ENCODE measurements around the gene ZIC5. TPM values are rescaled to one million over a fixed set of nuclear protein-coding genes. Genes with fewer than 3 reads are reported as not detected.

ZIC5 gene
- total RNA-seq, 1 donor from 2014 or later = not detected

DNA sequence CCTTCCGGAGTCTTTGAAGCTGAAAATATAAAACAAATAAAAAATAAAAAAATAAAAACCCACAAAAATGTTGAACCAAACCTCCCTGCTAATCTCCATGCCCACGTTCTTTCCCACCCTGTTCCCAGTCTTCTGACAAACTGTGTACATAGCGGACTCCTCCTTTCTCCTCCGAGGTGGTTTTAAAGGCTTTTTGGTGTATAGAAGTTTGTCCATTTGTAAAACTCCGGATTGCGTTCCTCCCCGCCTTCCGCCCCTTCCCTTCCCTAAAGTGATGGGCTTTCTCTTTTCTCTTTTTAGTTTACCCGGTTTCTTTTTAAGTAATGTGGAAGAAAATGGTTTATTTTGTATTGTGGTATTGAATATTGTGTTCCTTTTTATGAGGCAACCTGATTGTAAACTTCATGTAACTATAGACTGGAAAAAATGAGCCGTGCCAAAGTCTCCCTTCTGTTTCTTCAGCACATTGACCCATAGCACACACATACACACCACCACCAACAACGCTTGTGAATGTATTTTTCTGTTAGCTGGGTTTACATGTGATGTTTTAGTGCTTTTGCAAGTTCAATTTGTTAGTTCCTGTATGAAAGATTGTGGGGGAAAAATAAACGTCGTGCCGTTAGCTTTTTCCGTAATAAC lies 14.4 kb upstream of the ZIC5 start:
- Histone ChIP-seq H3K27ac (no peak overlapping the region), H3K27me3 (ENCODE audit: low read depth) (peaks cover 98% of the 10 kb centered on the region), H3K9me3 (no peaks in the 10 kb centered on the region), H3K36me3 (no peaks in the 10 kb centered on the region), H3K4me3 (no peak overlapping the region), H3K4me1 (peaks cover 26% of the 10 kb centered on the region)
- no peak for DNase-seq
- TF ChIP-seq, protein P1, sequence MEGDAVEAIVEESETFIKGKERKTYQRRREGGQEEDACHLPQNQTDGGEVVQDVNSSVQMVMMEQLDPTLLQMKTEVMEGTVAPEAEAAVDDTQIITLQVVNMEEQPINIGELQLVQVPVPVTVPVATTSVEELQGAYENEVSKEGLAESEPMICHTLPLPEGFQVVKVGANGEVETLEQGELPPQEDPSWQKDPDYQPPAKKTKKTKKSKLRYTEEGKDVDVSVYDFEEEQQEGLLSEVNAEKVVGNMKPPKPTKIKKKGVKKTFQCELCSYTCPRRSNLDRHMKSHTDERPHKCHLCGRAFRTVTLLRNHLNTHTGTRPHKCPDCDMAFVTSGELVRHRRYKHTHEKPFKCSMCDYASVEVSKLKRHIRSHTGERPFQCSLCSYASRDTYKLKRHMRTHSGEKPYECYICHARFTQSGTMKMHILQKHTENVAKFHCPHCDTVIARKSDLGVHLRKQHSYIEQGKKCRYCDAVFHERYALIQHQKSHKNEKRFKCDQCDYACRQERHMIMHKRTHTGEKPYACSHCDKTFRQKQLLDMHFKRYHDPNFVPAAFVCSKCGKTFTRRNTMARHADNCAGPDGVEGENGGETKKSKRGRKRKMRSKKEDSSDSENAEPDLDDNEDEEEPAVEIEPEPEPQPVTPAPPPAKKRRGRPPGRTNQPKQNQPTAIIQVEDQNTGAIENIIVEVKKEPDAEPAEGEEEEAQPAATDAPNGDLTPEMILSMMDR (IDR thresholded peaks at IDR 0.05) = no peak
- intact Hi-C loops (cut with DNase I) = no loop called here
- no peak for ATAC-seq

DNA sequence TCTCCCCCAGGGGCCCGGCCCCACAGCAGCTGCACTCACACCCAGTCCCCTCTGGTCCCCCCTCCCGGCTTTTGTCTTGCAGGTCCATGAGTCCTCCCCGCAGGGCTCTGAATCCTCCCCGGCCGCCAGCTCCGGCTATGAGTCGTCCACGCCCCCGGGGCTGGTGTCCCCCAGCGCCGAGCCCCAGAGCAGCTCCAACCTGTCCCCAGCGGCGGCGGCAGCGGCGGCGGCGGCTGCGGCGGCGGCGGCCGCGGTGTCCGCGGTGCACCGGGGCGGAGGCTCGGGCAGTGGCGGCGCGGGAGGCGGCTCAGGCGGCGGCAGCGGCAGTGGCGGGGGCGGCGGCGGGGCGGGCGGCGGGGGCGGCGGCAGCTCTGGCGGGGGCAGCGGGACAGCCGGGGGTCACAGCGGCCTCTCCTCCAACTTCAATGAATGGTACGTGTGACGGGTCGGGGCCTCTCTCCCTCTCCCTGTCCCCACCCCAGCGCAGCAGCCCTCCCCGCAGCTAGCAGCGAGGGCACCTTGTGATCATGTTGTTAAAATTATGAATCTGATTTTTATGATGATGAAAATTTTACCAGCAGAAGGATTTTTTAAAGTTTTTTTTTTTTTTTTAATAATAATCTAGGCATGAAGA lies 13.8 kb upstream of the ZIC5 start:
- peaks cover 98% of the 10 kb centered on the region for H3K27me3 ChIP-seq (ENCODE audit: low read depth)
- no peaks in the 10 kb centered on the region for H3K36me3 ChIP-seq
- no peaks in the 10 kb centered on the region for H3K9me3 ChIP-seq
- no peak overlapping the region for H3K27ac ChIP-seq
- peaks cover 28% of the 10 kb centered on the region for H3K4me1 ChIP-seq
- no peak overlapping the region for H3K4me3 ChIP-seq
- no peak for ATAC-seq
- intact Hi-C loops (cut with DNase I) = no loop called here
- TF ChIP-seq, protein P1 (IDR thresholded peaks at IDR 0.05) = no peak
- DNase-seq = no peak

DNA sequence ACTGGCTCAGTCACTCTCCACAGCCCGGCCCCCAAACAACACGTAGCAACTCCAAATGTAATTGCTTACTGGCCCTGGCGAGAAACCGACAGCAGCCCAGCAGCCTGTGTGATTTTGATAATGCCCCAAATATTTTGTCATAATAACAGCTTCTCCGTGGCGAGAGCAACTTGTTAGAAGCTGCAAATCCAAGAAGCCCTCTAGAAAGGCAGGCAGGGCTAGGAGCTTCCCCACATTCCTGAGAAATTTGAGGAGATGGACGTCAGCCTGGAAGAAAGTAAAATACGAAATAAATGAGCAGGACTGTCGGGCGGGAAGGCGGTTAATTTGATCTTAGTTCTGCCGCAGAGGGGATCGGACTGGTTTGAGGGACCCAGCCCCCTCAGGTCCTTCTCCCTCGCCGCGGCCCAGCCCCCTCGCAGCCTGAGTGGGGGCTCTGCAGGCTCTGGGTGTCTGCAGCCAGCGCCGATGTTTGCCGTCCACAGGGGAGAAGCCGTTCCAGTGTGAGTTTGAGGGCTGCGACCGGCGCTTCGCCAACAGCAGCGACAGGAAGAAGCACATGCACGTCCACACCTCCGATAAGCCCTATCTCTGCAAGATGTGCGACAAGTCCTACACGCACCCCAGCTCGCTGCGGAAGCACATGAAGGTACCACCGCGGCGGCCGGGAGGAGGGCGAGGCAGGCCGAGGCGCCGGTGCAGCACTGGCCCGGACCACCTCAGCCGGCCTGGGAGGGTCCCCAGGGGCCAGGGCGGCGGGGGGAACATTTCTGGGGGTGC lies 13.1 kb upstream of the ZIC5 start:
- DNase-seq = no peak
- intact Hi-C loops (cut with DNase I) = no loop called here
- H3K27ac ChIP-seq = no peak overlapping the region
- no peak for ATAC-seq
- H3K4me3 ChIP-seq = no peak overlapping the region
- TF ChIP-seq, protein P1 (IDR thresholded peaks at IDR 0.05) = no peak
- peaks cover 27% of the 10 kb centered on the region for H3K4me1 ChIP-seq
- peaks cover 98% of the 10 kb centered on the region for H3K27me3 ChIP-seq (ENCODE audit: low read depth)
- no peaks in the 10 kb centered on the region for H3K9me3 ChIP-seq
- H3K36me3 ChIP-seq = no peaks in the 10 kb centered on the region

DNA sequence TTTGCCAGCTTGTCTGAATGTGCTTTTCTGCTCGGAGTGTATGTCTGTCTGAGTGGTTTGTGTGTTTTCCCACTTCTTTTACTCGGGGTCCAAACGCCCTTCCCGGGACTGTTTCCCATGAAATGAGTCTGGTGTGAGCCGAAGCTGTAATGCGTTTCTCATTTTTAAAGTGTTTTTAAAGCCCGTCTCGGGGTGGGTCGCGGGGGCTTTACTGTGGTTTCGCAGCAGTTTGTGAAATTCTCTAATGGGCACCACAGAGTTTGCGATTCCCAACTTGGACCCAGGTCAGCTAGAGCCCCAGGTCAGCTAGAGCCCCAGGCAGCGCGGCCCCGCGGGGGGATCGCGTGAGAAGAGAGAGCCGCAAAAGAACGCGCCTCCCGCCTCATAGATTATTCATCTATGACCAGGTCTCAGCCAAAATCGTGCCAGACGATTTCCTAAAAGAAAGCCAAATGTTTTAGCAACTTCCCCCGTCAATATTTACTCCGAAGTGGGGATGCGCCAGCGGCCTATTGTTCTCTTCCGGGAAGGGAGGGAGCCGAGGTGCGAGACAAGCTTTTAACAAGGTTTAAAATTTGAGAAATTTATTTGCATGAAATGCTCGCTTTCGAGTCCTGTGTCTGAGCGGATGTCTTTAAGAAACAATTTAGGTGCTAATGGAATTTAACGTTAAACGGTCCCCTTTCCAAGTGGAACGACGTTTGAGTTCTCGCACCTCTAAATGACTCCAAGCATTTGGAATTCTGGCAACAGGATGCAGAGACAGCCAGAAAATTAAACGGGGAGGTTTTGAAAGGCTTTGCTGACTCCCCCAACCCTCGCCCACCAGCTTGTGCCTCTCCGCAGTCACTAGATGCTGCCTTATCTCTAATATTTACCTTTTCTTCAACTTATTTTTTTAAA lies 12.2 kb upstream of the ZIC5 start:
- TF ChIP-seq, protein P1 (IDR thresholded peaks at IDR 0.05) = no peak
- DNase-seq = no peak
- Histone ChIP-seq H3K27me3 (ENCODE audit: low read depth) (peaks cover 98% of the 10 kb centered on the region), H3K4me1 (peaks cover 29% of the 10 kb centered on the region), H3K27ac (no peak overlapping the region), H3K9me3 (no peaks in the 10 kb centered on the region), H3K4me3 (no peak overlapping the region), H3K36me3 (no peaks in the 10 kb centered on the region)
- ATAC-seq = no peak
- intact Hi-C loops (cut with DNase I) = no loop called here

Measured in lower lobe of right lung (tissue), 2 donors.